OCI-LY1 (cell line): ENCODE results near the gene NEU3.

Source experiments
- CTCF ChIP-seq: fragments of 200-600 bp; sonication (generic), shearing (Covaris generic); IDR thresholded peaks from 2 replicates; pipeline ENCODE4 v1.5.1; 2017; ENCODE audit warnings: mild to moderate bottlenecking, antibody characterized with exemption, low read length, moderate library complexity, mixed read lengths
- EZH2 ChIP-seq: fragments of 200-600 bp; sonication (generic), shearing (Covaris generic); IDR thresholded peaks from 2 replicates; pipeline ENCODE4 v1.8.0; 2017; ENCODE audit warnings: borderline replicate concordance, mixed run types, mild to moderate bottlenecking, antibody characterized with exemption, low read length, moderate library complexity, mixed read lengths

- TF ChIP-seq EZH2 = no peak
- no peak for TF ChIP-seq CTCF
Measured at GRCh38 chr11:74949753-74950137, 39.0 kb upstream of the NEU3 start.
